Measurements from ENCODE around the gene PLPP7. TPM values are rescaled to one million over a fixed set of nuclear protein-coding genes. Genes with fewer than 3 reads are reported as not detected.

PLPP7 gene
- total RNA-seq, 4 donors from 2014 or later: 1.1 to 2.9 (median 2.7) TPM

DNA sequence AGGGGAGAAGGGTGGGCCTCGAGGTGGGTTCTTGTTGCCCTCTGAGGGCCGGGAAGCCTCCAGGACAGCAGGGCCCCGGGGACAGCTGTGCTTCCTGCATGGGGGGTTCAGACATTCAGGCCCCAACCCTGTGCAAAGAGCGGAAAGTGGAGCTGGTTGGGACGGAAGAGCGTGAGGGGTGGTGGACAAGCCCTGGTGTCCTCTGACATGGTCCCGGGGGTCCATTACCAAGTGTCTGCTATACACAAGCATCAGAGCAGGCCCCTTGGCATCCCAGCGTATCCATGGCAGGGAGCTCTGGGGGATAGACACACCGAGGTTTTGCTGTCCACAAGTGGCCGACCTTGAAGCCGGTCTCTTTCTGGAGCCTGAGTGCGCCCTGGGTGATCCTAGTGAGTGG is 9.3 kb downstream of the PLPP7 start:
- H3K9me3 ChIP-seq: no peaks in the 10 kb centered on the region
- 88 to 92% methylated on average over 8 to 12 of the region's 12 CpGs for WGBS, 2 donors
- TF ChIP-seq POLR2A (IDR thresholded peaks at IDR 0.05): no peak
- TF ChIP-seq, protein P1, sequence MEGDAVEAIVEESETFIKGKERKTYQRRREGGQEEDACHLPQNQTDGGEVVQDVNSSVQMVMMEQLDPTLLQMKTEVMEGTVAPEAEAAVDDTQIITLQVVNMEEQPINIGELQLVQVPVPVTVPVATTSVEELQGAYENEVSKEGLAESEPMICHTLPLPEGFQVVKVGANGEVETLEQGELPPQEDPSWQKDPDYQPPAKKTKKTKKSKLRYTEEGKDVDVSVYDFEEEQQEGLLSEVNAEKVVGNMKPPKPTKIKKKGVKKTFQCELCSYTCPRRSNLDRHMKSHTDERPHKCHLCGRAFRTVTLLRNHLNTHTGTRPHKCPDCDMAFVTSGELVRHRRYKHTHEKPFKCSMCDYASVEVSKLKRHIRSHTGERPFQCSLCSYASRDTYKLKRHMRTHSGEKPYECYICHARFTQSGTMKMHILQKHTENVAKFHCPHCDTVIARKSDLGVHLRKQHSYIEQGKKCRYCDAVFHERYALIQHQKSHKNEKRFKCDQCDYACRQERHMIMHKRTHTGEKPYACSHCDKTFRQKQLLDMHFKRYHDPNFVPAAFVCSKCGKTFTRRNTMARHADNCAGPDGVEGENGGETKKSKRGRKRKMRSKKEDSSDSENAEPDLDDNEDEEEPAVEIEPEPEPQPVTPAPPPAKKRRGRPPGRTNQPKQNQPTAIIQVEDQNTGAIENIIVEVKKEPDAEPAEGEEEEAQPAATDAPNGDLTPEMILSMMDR (IDR thresholded peaks at IDR 0.05): no peak
- DNase-seq: no peak
- H3K4me1 ChIP-seq: no peaks in the 10 kb centered on the region
- H3K36me3 ChIP-seq: no peaks in the 10 kb centered on the region
- H3K27ac ChIP-seq: no peak overlapping the region
- no peak overlapping the region for H3K4me3 ChIP-seq (replicated peaks in 1 of 3)
- intact Hi-C loops (cut with DNase I): no loop called here
- no peaks in the 10 kb centered on the region for H3K27me3 ChIP-seq

DNA sequence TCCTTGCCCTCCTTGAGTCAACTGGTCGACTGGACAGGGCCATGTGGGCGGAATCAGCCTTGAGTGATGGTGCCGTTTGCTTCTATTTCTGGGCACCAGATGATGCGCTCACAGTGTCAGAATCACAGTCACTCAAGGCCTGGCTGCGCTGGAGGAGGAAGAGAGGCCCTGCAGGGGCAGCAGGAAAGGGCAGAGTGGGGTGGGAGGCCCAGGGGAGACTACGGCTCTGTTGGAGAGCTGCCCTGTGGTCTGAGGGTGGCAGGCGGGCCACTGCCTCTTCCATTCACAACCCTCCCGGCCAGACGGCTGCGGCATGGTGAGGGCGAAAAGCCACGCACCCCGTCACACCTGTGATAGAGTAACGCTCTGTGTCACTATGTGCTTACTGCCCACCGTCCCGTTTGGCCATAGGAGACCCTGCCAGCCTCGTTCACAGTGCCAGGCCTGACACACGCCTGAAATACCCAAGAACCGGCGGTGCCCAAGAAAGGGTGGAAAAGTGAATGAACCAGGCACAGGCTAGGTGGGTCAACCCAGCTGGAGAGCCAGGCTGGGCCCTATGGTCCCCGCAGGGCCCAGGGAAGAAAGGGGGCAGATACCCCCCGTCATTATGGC is 9.9 kb downstream of the PLPP7 start:
- Histone ChIP-seq H3K4me1 (no peaks in the 10 kb centered on the region), H3K27ac (no peak overlapping the region), H3K9me3 (no peaks in the 10 kb centered on the region), H3K36me3 (no peaks in the 10 kb centered on the region), H3K27me3 (no peaks in the 10 kb centered on the region), H3K4me3 (replicated peaks in 1 of 3) (no peak overlapping the region)
- no peak for DNase-seq
- WGBS, 2 donors: 62 to 81% methylated on average over 18 to 22 of the region's 22 CpGs
- no peak for TF ChIP-seq POLR2A (IDR thresholded peaks at IDR 0.05)
- TF ChIP-seq, protein P1 (IDR thresholded peaks at IDR 0.05): no peak
- intact Hi-C loops (cut with DNase I): no loop called here

DNA sequence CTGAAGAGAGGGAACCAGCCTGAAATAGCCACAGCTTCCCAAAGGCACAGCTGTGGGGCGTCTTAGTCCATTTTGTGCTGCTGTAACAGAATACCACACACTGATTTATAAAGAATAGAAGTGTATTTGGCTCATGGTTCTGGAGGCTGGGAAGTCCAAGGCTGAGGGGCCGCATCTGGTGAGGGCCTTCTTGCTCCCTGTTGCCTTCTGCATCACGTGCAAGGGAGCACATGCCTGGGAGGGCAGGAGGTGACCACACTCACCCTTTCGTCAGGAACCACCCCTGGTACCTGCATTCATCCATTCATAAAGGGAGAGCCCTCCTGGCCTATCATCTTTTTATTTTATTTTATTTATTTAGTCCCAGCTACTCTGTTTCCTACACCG is 10.4 kb downstream of the PLPP7 start:
- no peak for TF ChIP-seq POLR2A (IDR thresholded peaks at IDR 0.05)
- TF ChIP-seq, protein P1 (IDR thresholded peaks at IDR 0.05): no peak
- Histone ChIP-seq H3K4me1 (no peaks in the 10 kb centered on the region), H3K27me3 (no peaks in the 10 kb centered on the region), H3K9me3 (no peaks in the 10 kb centered on the region), H3K4me3 (replicated peaks in 1 of 3) (no peak overlapping the region), H3K27ac (no peak overlapping the region), H3K36me3 (no peaks in the 10 kb centered on the region)
- intact Hi-C loops (cut with DNase I): no loop called here
- no peak for DNase-seq
- WGBS, 2 donors: 73 to 79% methylated on average over 5 of the region's 5 CpGs

DNA sequence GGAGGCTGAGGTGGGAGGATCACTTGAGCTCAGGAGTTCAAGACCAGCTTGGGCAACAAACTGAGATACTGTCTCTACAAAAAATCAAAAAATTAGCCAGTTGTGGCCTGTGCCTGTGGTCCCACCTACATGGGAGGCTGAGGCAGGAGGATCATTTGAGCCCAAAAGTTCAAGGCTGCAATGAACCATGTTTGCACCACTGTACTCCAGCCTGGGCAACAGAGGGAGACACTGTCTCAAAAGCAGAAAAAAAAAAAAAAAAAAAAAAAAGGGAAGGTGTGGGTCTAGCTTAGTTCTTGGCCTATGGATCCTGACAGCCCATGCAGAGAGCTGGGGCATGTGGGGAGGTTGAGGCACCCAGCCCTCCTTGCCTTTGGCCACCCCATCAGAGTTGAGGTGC is 10.9 kb downstream of the PLPP7 start:
- no peaks in the 10 kb centered on the region for H3K4me1 ChIP-seq

More for the DNA sequence above, 10.9 kb downstream of the PLPP7 start:
- TF ChIP-seq, protein P1 (IDR thresholded peaks at IDR 0.05): no peak
- no peak for TF ChIP-seq POLR2A (IDR thresholded peaks at IDR 0.05)
- Histone ChIP-seq H3K27me3 (no peaks in the 10 kb centered on the region), H3K9me3 (no peaks in the 10 kb centered on the region), H3K36me3 (no peaks in the 10 kb centered on the region), H3K4me3 (replicated peaks in 1 of 3) (no peak overlapping the region), H3K27ac (no peak overlapping the region)
- no peak for DNase-seq
- intact Hi-C loops (cut with DNase I): no loop called here
